ENCODE results near the gene IRF8. TPM values are rescaled to one million over a fixed set of nuclear protein-coding genes. Genes with fewer than 3 reads are reported as not detected.

IRF8 gene
- total RNA-seq, 2 donors from 2014 or later = 1.8 to 21.2 TPM

GRCh38 chr16:85924675-85925074 lies 25.7 kb downstream of the IRF8 start:
- Histone ChIP-seq H3K27ac (no peak overlapping the region), H3K27me3 (replicated peaks; ENCODE audit: insufficient read depth) (no peaks in the 10 kb centered on the region), H3K36me3 (no peaks in the 10 kb centered on the region), H3K4me1 (replicated peaks) (no peaks in the 10 kb centered on the region), H3K9me3 (no peaks in the 10 kb centered on the region), H3K4me3 (no peak overlapping the region)
- WGBS = 41% methylated on average over 3 of the region's 3 CpGs
- TF ChIP-seq POLR2AphosphoS5 (IDR thresholded peaks at IDR 0.05) = no peak
- no peak for TF ChIP-seq POLR2A (IDR thresholded peaks at IDR 0.05)
- TF ChIP-seq CTCF (IDR thresholded peaks at IDR 0.05) = no peak
- no peak for DNase-seq (ENCODE audit: low spot score)
- intact Hi-C loops (cut with DNase I) = no loop called here

GRCh38 chr16:85926370-85926769 lies 27.4 kb downstream of the IRF8 start:
- H3K36me3 ChIP-seq = no peaks in the 10 kb centered on the region
- H3K27ac ChIP-seq = no peak overlapping the region
- TF ChIP-seq POLR2AphosphoS5 (IDR thresholded peaks at IDR 0.05) = no peak
- TF ChIP-seq CTCF (IDR thresholded peaks at IDR 0.05) = no peak
- TF ChIP-seq POLR2A (IDR thresholded peaks at IDR 0.05) = no peak
- peaks cover 2% of the 10 kb centered on the region for H3K27me3 ChIP-seq (replicated peaks; ENCODE audit: insufficient read depth)
- intact Hi-C loops (cut with DNase I) = no loop called here
- no peak for DNase-seq (ENCODE audit: low spot score)
- 67% methylated on average over 8 of the region's 8 CpGs for WGBS
- H3K9me3 ChIP-seq = no peaks in the 10 kb centered on the region
- H3K4me1 ChIP-seq (replicated peaks) = no peaks in the 10 kb centered on the region
- H3K4me3 ChIP-seq = no peak overlapping the region

GRCh38 chr16:85927371-85927770 lies 28.4 kb downstream of the IRF8 start:
- WGBS = 68% methylated on average over 16 of the region's 16 CpGs
- no peaks in the 10 kb centered on the region for H3K4me1 ChIP-seq (replicated peaks)
- no peak for DNase-seq (ENCODE audit: low spot score)
- intact Hi-C loops (cut with DNase I) = no loop called here
- H3K4me3 ChIP-seq = no peak overlapping the region
- H3K27me3 ChIP-seq (replicated peaks; ENCODE audit: insufficient read depth) = peaks cover 3% of the 10 kb centered on the region
- H3K27ac ChIP-seq = no peak overlapping the region
- H3K9me3 ChIP-seq = no peaks in the 10 kb centered on the region
- TF ChIP-seq POLR2A (IDR thresholded peaks at IDR 0.05) = no peak
- no peak for TF ChIP-seq CTCF (IDR thresholded peaks at IDR 0.05)
- TF ChIP-seq POLR2AphosphoS5 (IDR thresholded peaks at IDR 0.05) = no peak
- H3K36me3 ChIP-seq = no peaks in the 10 kb centered on the region

GRCh38 chr16:85927959-85928358 lies 29.0 kb downstream of the IRF8 start:
- H3K27ac ChIP-seq = no peak overlapping the region
- no peaks in the 10 kb centered on the region for H3K9me3 ChIP-seq
- H3K36me3 ChIP-seq = no peaks in the 10 kb centered on the region
- peaks cover 8% of the 10 kb centered on the region for H3K27me3 ChIP-seq (replicated peaks; ENCODE audit: insufficient read depth)
- no peak for TF ChIP-seq POLR2AphosphoS5 (IDR thresholded peaks at IDR 0.05)
- TF ChIP-seq CTCF (IDR thresholded peaks at IDR 0.05) = no peak
- TF ChIP-seq POLR2A (IDR thresholded peaks at IDR 0.05) = no peak
- no peak overlapping the region for H3K4me3 ChIP-seq
- intact Hi-C loops (cut with DNase I) = no loop called here
- no peaks in the 10 kb centered on the region for H3K4me1 ChIP-seq (replicated peaks)
- 52% methylated on average over 7 of the region's 7 CpGs for WGBS
- no peak for DNase-seq (ENCODE audit: low spot score)

GRCh38 chr16:85928401-85928820 lies 29.4 kb downstream of the IRF8 start:
- no peak overlapping the region for H3K4me3 ChIP-seq
- H3K4me1 ChIP-seq (replicated peaks) = no peaks in the 10 kb centered on the region
- DNase-seq (ENCODE audit: low spot score) = no peak
- no peak for TF ChIP-seq POLR2AphosphoS5 (IDR thresholded peaks at IDR 0.05)
- TF ChIP-seq POLR2A (IDR thresholded peaks at IDR 0.05) = no peak
- no peak for TF ChIP-seq CTCF (IDR thresholded peaks at IDR 0.05)
- no peak overlapping the region for H3K27ac ChIP-seq
- H3K36me3 ChIP-seq = no peaks in the 10 kb centered on the region
- intact Hi-C loops (cut with DNase I) = no loop called here
- 48% methylated on average over 10 of the region's 10 CpGs for WGBS
- peaks cover 8% of the 10 kb centered on the region for H3K27me3 ChIP-seq (replicated peaks; ENCODE audit: insufficient read depth)
- no peaks in the 10 kb centered on the region for H3K9me3 ChIP-seq
